Measurements from ENCODE around the gene RUNDC3A. TPM values are rescaled to one million over a fixed set of nuclear protein-coding genes. Genes with fewer than 3 reads are reported as not detected.

Gene RUNDC3A
- total and polyA plus RNA-seq, 9 donors, result 0.24 to 5.4 (median 1.5) TPM

GRCh38 chr17:44321246-44322120 lies 13.1 kb downstream of the RUNDC3A start:
- H3K36me3 ChIP-seq, result no peaks in the 10 kb centered on the region
- no peaks in the 10 kb centered on the region for H3K9me3 ChIP-seq
- H3K27me3 ChIP-seq, result no peaks in the 10 kb centered on the region
- peaks cover 7% of the 10 kb centered on the region for H3K4me1 ChIP-seq (ENCODE audit: insufficient read depth)
- no peak for TF ChIP-seq CTCF (IDR thresholded peaks at IDR 0.05)
- no peak for TF ChIP-seq POLR2A (IDR thresholded peaks at IDR 0.05)
- TF ChIP-seq EP300 (IDR thresholded peaks at IDR 0.05), result no peak
- DNase-seq, result no peak
- no peak overlapping the region for H3K27ac ChIP-seq
- H3K4me3 ChIP-seq, result no peak overlapping the region
- WGBS, 3 donors, result 83 to 91% (median 85%) methylated on average over 20 to 21 of the region's 21 CpGs
- intact Hi-C loops (cut with DNase I), result loop anchor here in 2 of 4 donors (5.0 to 10.0 kb wide), 2 partner anchors 109 to 257 kb away; partner anchors contain the start of gene LSM12 (in 1 of the 2)

- no peak for DNase-seq
- 89 to 94% (median 89%) methylated on average over 11 of the region's 11 CpGs for WGBS, 3 donors
- no peaks in the 10 kb centered on the region for H3K36me3 ChIP-seq
- no peak overlapping the region for H3K27ac ChIP-seq
- peaks cover 7% of the 10 kb centered on the region for H3K4me1 ChIP-seq (ENCODE audit: insufficient read depth)
- TF ChIP-seq POLR2A (IDR thresholded peaks at IDR 0.05), result no peak
- TF ChIP-seq EP300 (IDR thresholded peaks at IDR 0.05), result no peak
- H3K4me3 ChIP-seq, result no peak overlapping the region
- H3K9me3 ChIP-seq, result no peaks in the 10 kb centered on the region
- intact Hi-C loops (cut with DNase I), result loop anchor here in 2 of 4 donors (5.0 to 10.0 kb wide), 2 partner anchors 110 to 258 kb away; partner anchors contain the start of gene LSM12 (in 1 of the 2)
- no peaks in the 10 kb centered on the region for H3K27me3 ChIP-seq
Observed at GRCh38 chr17:44322236-44322895, 14.0 kb downstream of the RUNDC3A start.

GRCh38 chr17:44323359-44324091 lies 15.1 kb downstream of the RUNDC3A start:
- WGBS, 3 donors, result 47 to 53% (median 49%) methylated on average over 26 to 27 of the region's 27 CpGs
- peaks cover 7% of the 10 kb centered on the region for H3K4me1 ChIP-seq (ENCODE audit: insufficient read depth)
- H3K4me3 ChIP-seq, result peak overlapping the region; percentile 67
- no peaks in the 10 kb centered on the region for H3K9me3 ChIP-seq
- intact Hi-C loops (cut with DNase I), result loop anchor here (2.0 to 10.0 kb wide), 4 partner anchors 103 to 259 kb away; partner anchors contain the start of genes LSM12 (in 1 of the 4) and UBTF (in 1 of the 4)
- H3K27me3 ChIP-seq, result no peaks in the 10 kb centered on the region
- H3K27ac ChIP-seq, result peak overlapping the region in 1 of 2 donors; percentile 61
- TF ChIP-seq EP300 (IDR thresholded peaks at IDR 0.05), result no peak
- no peak for TF ChIP-seq CTCF (IDR thresholded peaks at IDR 0.05)
- no peak for TF ChIP-seq POLR2A (IDR thresholded peaks at IDR 0.05)
- no peak for DNase-seq
- no peaks in the 10 kb centered on the region for H3K36me3 ChIP-seq

- intact Hi-C loops (cut with DNase I), result loop anchor here (2.0 to 10.0 kb wide), 4 partner anchors 103 to 259 kb away; partner anchors contain the start of genes LSM12 (in 1 of the 4) and UBTF (in 1 of the 4)
- H3K27ac ChIP-seq, result peak overlapping the region; percentile 61 to 92
- no peak for TF ChIP-seq CTCF (IDR thresholded peaks at IDR 0.05)
- TF ChIP-seq POLR2A (IDR thresholded peaks at IDR 0.05), result no peak
- TF ChIP-seq EP300 (IDR thresholded peaks at IDR 0.05), result no peak
- H3K27me3 ChIP-seq, result no peaks in the 10 kb centered on the region
- H3K9me3 ChIP-seq, result no peaks in the 10 kb centered on the region
- H3K4me1 ChIP-seq (ENCODE audit: insufficient read depth), result peaks cover 7% of the 10 kb centered on the region
- 0 to 1% (median 1%) methylated on average over 27 to 38 of the region's 38 CpGs for WGBS, 3 donors
- H3K4me3 ChIP-seq, result peak overlapping the region; percentile 67
- peak in 2 of 5 donors; percentile 40 to 55 for DNase-seq
- H3K36me3 ChIP-seq, result no peaks in the 10 kb centered on the region
Observed at GRCh38 chr17:44324092-44324570, 15.7 kb downstream of the RUNDC3A start.

All from ovary (tissue), 9 donors.